Liver (tissue), 9 donors: Measurements from ENCODE around the gene ACSL4. TPM values are rescaled to one million over a fixed set of nuclear protein-coding genes. Genes with fewer than 3 reads are reported as not detected.

ENCODE experiments used
- DNase-seq: peaks from one replicate; pipeline ENCODE4 v3.0.0-alpha.2; 2017; ENCODE audit warnings: low spot score
- H3K27ac ChIP-seq, 2 donors: one replicate each; pipeline ENCODE4 v1.7.0; 2013; ENCODE audit warnings: inconsistent platforms in 2 of 2, low read length in 2 of 2, control low read depth in 1 of 2, low read depth in 1 of 2, mild to moderate bottlenecking in 1 of 2
- H3K27me3 ChIP-seq, 4 donors: one replicate each; pipeline versions ENCODE4 v1.6.1 to v1.7.0; 2013; ENCODE audit warnings: low read length in 3 of 4, inconsistent platforms in 1 of 4, mild to moderate bottlenecking in 1 of 4, moderate library complexity in 1 of 4; ENCODE audit not compliant: control insufficient read depth in 4 of 4, insufficient read depth in 4 of 4
- H3K36me3 ChIP-seq, 4 donors: one replicate each; pipeline versions ENCODE4 v1.6.1 to v1.7.0; 2013; ENCODE audit warnings: low read length in 3 of 4, mild to moderate bottlenecking in 3 of 4, low read depth in 1 of 4, moderate library complexity in 1 of 4; ENCODE audit not compliant: control insufficient read depth in 4 of 4, insufficient read depth in 3 of 4
- H3K4me1 ChIP-seq, 4 donors: one replicate each; pipeline versions ENCODE4 v1.6.1 to v1.7.0; 2013; ENCODE audit warnings: low read length in 3 of 4, mild to moderate bottlenecking in 3 of 4, moderate library complexity in 1 of 4; ENCODE audit not compliant: control insufficient read depth in 4 of 4, insufficient read depth in 4 of 4
- H3K4me3 ChIP-seq, 3 donors: one replicate each; pipeline versions ENCODE4 v1.6.1 to v1.7.0; 2013; ENCODE audit warnings: low read length in 3 of 3, control low read depth in 1 of 3, low read depth in 1 of 3, mild to moderate bottlenecking in 1 of 3
- H3K9ac ChIP-seq, 2 donors: one replicate each; pipeline ENCODE4 v1.7.0; 2013; ENCODE audit warnings: low read length in 2 of 2, mild to moderate bottlenecking in 2 of 2, moderate library complexity in 2 of 2, control low read depth in 1 of 2, low read depth in 1 of 2
- H3K9me3 ChIP-seq, 4 donors: one replicate each; pipeline versions ENCODE4 v1.6.1 to v1.7.0; 2013; ENCODE audit warnings: low read length in 3 of 4; ENCODE audit not compliant: control insufficient read depth in 4 of 4
- EGR1 ChIP-seq, 2 donors: IDR thresholded peaks; 2 replicates each; pipeline ENCODE4 v1.6.1; 2016 to 2018; ENCODE audit warnings: antibody characterized with exemption in 2 of 2, low read depth in 2 of 2
- FOXA1 ChIP-seq: IDR thresholded peaks from 2 replicates; pipeline ENCODE4 v1.6.1; 2016; ENCODE audit warnings: antibody characterized with exemption
- FOXA2 ChIP-seq: IDR thresholded peaks from 2 replicates; pipeline ENCODE4 v1.6.1; 2016; ENCODE audit warnings: antibody characterized with exemption
- GABPA ChIP-seq, 2 donors: IDR thresholded peaks in 1 of 2; conservative IDR thresholded peaks in 1 of 2; 2 replicates each; pipeline ENCODE4 v1.6.1; 2016; ENCODE audit warnings: antibody characterized with exemption in 2 of 2, mild to moderate bottlenecking in 1 of 2, moderate library complexity in 1 of 2
- HNF4A ChIP-seq, 2 donors: conservative IDR thresholded peaks; 2 replicates each; pipeline ENCODE4 v1.6.1; 2016; ENCODE audit warnings: antibody characterized with exemption in 2 of 2, mild to moderate bottlenecking in 2 of 2
- HNF4G ChIP-seq: IDR thresholded peaks from 2 replicates; pipeline ENCODE4 v1.6.1; 2016; ENCODE audit warnings: antibody characterized with exemption
- JUND ChIP-seq, 2 donors: IDR thresholded peaks; 2 replicates each; pipeline ENCODE4 v1.6.1; 2016; ENCODE audit warnings: antibody characterized with exemption in 2 of 2
- NR2F2 ChIP-seq: IDR thresholded peaks from 2 replicates; pipeline ENCODE4 v1.6.1; 2016; ENCODE audit warnings: antibody characterized with exemption
- RAD21 ChIP-seq, 2 donors: IDR thresholded peaks; 2 replicates each; pipeline ENCODE4 v1.6.1; 2016; ENCODE audit warnings: antibody characterized with exemption in 2 of 2, mild to moderate bottlenecking in 2 of 2
- RXRA ChIP-seq, 2 donors: IDR thresholded peaks; 2 replicates each; pipeline ENCODE4 v1.6.1; 2017 to 2018; ENCODE audit warnings: antibody characterized with exemption in 2 of 2, mild to moderate bottlenecking in 1 of 2
- SP1 ChIP-seq: IDR thresholded peaks from 2 replicates; pipeline ENCODE4 v1.6.1; 2018; ENCODE audit warnings: antibody characterized with exemption, mild to moderate bottlenecking
- TAF1 ChIP-seq: conservative IDR thresholded peaks from 2 replicates; pipeline ENCODE4 v1.6.1; 2016; ENCODE audit warnings: antibody characterized with exemption, mild to moderate bottlenecking
- YY1 ChIP-seq: IDR thresholded peaks from 2 replicates; pipeline ENCODE4 v1.6.1; 2016; ENCODE audit warnings: antibody characterized with exemption, mild to moderate bottlenecking
- WGBS: extraction: QIAGEN DNeasy Blood & Tissue Kit; methylation state at CpG from one replicate; pipeline ENCODE4 v1.1.7; 2013; 5-methylcytosine and 5-hydroxymethylcytosine counted together
- polyA plus RNA-seq, 2 donors: library from polyadenylated mRNA; stranded (reverse) in 1 of 2; unstranded in 1 of 2; fragments of 200-250 nt in 1 of 2; fragments of >200 nt in 1 of 2; fragmentation: Nextera tagmentation in 1 of 2; extraction: Ambion mirVana in 1 of 2; gene quantifications; one replicate each; pipeline versions ENCODE4 v1.2.1 to v1.2.3, GENCODE V29; 2013 to 2015
- total RNA-seq, 2 donors: library from RNA; depleted of rRNA; stranded (reverse); fragments of >200 nt; gene quantifications; one replicate each; pipeline ENCODE4 v1.2.3, GENCODE V29; 2014
- TF ChIP-seq, protein P1 (sequence below): IDR thresholded peaks from 2 replicates; pipeline ENCODE4 v1.6.1; 2016; ENCODE audit warnings: antibody characterized with exemption
- TF ChIP-seq, protein P2 (sequence below): IDR thresholded peaks from 2 replicates; pipeline ENCODE4 v1.6.1; 2016; ENCODE audit warnings: antibody characterized with exemption
- TF ChIP-seq, protein P3 (sequence below): fragments of 150-350 bp; IDR thresholded peaks from 2 replicates; pipeline ENCODE4 v1.5.1; 2017; ENCODE audit warnings: improper control_type of control experiment, low read depth, low read length; ENCODE audit not compliant: missing input control
- TF ChIP-seq, protein P4 (sequence below): IDR thresholded peaks from 2 replicates; pipeline ENCODE4 v1.6.1; 2016; ENCODE audit warnings: antibody characterized with exemption
- TF ChIP-seq, protein P5 (sequence below): IDR thresholded peaks from 2 replicates; pipeline ENCODE4 v1.6.1; 2016; ENCODE audit warnings: antibody characterized with exemption, mild to moderate bottlenecking
- donor health status: healthy.
- donor health status: healthy.
- donor health status: healthy.
- donor health status: healthy.
- donor health status: healthy.

ACSL4 gene
- total and polyA plus RNA-seq, 4 donors: 5.3 to 928 (median 20.0) TPM

DNA sequence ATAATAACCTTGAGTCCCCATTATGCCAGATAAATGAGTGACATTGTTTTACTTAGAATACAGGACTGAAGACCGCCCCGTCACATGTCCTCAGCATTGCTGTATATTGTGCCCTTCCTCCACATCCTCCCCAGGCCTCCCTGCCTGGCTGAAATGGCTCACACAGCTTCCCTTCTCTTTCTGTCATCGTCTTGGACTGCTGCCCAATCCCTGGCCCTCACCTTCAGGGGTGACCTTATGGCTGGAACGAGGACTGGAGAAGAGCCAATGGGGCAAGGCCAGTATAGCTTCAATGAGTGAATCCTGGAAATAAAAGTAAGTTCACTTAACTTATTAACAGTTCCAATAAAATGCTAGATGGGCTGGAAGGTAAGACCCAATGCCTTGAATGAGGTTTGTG is 110.8 kb downstream of the ACSL4 start:
- no peaks in the 10 kb centered on the region for H3K27me3 ChIP-seq
- WGBS: 71% methylated on average over 4 of the region's 4 CpGs
- no peaks in the 10 kb centered on the region for H3K36me3 ChIP-seq
- no peak overlapping the region for H3K4me3 ChIP-seq
- DNase-seq: no peak
- H3K9me3 ChIP-seq: no peaks in the 10 kb centered on the region
- H3K27ac ChIP-seq: no peak overlapping the region
- H3K9ac ChIP-seq: no peak overlapping the region
- no peaks in the 10 kb centered on the region for H3K4me1 ChIP-seq
- no peak for TF ChIP-seq YY1
- no peak for TF ChIP-seq FOXA2
- no peak for TF ChIP-seq RXRA (IDR thresholded peaks at IDR 0.05)
- TF ChIP-seq, protein P1, sequence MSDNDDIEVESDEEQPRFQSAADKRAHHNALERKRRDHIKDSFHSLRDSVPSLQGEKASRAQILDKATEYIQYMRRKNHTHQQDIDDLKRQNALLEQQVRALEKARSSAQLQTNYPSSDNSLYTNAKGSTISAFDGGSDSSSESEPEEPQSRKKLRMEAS: no peak
- no peak for TF ChIP-seq SP1
- TF ChIP-seq FOXA1: no peak
- no peak for TF ChIP-seq JUND (IDR thresholded peaks at IDR 0.05)
- TF ChIP-seq HNF4A (conservative IDR thresholded peaks at IDR 0.05): no peak
- no peak for TF ChIP-seq GABPA (IDR thresholded peaks at IDR 0.05 in 1 of 2, conservative IDR thresholded peaks at IDR 0.05 in 1 of 2)
- TF ChIP-seq, protein P2, sequence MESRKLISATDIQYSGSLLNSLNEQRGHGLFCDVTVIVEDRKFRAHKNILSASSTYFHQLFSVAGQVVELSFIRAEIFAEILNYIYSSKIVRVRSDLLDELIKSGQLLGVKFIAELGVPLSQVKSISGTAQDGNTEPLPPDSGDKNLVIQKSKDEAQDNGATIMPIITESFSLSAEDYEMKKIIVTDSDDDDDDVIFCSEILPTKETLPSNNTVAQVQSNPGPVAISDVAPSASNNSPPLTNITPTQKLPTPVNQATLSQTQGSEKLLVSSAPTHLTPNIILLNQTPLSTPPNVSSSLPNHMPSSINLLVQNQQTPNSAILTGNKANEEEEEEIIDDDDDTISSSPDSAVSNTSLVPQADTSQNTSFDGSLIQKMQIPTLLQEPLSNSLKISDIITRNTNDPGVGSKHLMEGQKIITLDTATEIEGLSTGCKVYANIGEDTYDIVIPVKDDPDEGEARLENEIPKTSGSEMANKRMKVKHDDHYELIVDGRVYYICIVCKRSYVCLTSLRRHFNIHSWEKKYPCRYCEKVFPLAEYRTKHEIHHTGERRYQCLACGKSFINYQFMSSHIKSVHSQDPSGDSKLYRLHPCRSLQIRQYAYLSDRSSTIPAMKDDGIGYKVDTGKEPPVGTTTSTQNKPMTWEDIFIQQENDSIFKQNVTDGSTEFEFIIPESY: no peak
- TF ChIP-seq TAF1: no peak
- TF ChIP-seq, protein P3, sequence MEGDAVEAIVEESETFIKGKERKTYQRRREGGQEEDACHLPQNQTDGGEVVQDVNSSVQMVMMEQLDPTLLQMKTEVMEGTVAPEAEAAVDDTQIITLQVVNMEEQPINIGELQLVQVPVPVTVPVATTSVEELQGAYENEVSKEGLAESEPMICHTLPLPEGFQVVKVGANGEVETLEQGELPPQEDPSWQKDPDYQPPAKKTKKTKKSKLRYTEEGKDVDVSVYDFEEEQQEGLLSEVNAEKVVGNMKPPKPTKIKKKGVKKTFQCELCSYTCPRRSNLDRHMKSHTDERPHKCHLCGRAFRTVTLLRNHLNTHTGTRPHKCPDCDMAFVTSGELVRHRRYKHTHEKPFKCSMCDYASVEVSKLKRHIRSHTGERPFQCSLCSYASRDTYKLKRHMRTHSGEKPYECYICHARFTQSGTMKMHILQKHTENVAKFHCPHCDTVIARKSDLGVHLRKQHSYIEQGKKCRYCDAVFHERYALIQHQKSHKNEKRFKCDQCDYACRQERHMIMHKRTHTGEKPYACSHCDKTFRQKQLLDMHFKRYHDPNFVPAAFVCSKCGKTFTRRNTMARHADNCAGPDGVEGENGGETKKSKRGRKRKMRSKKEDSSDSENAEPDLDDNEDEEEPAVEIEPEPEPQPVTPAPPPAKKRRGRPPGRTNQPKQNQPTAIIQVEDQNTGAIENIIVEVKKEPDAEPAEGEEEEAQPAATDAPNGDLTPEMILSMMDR: no peak
- TF ChIP-seq NR2F2: no peak
- TF ChIP-seq, protein P4, sequence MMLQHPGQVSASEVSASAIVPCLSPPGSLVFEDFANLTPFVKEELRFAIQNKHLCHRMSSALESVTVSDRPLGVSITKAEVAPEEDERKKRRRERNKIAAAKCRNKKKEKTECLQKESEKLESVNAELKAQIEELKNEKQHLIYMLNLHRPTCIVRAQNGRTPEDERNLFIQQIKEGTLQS: no peak
- TF ChIP-seq, protein P5, sequence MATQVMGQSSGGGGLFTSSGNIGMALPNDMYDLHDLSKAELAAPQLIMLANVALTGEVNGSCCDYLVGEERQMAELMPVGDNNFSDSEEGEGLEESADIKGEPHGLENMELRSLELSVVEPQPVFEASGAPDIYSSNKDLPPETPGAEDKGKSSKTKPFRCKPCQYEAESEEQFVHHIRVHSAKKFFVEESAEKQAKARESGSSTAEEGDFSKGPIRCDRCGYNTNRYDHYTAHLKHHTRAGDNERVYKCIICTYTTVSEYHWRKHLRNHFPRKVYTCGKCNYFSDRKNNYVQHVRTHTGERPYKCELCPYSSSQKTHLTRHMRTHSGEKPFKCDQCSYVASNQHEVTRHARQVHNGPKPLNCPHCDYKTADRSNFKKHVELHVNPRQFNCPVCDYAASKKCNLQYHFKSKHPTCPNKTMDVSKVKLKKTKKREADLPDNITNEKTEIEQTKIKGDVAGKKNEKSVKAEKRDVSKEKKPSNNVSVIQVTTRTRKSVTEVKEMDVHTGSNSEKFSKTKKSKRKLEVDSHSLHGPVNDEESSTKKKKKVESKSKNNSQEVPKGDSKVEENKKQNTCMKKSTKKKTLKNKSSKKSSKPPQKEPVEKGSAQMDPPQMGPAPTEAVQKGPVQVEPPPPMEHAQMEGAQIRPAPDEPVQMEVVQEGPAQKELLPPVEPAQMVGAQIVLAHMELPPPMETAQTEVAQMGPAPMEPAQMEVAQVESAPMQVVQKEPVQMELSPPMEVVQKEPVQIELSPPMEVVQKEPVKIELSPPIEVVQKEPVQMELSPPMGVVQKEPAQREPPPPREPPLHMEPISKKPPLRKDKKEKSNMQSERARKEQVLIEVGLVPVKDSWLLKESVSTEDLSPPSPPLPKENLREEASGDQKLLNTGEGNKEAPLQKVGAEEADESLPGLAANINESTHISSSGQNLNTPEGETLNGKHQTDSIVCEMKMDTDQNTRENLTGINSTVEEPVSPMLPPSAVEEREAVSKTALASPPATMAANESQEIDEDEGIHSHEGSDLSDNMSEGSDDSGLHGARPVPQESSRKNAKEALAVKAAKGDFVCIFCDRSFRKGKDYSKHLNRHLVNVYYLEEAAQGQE: no peak
- TF ChIP-seq HNF4G: no peak
- no peak for TF ChIP-seq EGR1 (IDR thresholded peaks at IDR 0.05; ENCODE audit: low read depth in 2 of 2)
- TF ChIP-seq RAD21 (IDR thresholded peaks at IDR 0.05): no peak
